GM23248 (cell line): Measurements from ENCODE around the gene GALNT17.

Experiments used
- EZH2 ChIP-seq: fragments of 200-600 bp; sonication (generic); IDR thresholded peaks from 2 replicates; pipeline ENCODE4 v1.6.1; 2018; ENCODE audit warnings: antibody characterized with exemption, mild to moderate bottlenecking; ENCODE audit not compliant: insufficient read depth, poor library complexity, severe bottlenecking
- EZH2phosphoT487 ChIP-seq: fragments of 200-600 bp; sonication (generic); IDR thresholded peaks from 2 replicates; pipeline ENCODE4 v1.6.1; 2018; ENCODE audit warnings: antibody characterized with exemption, moderate library complexity, mild to moderate bottlenecking, low read depth; ENCODE audit not compliant: insufficient read depth

GRCh38 chr7:71712653-71713180, 580.8 kb downstream of the GALNT17 start:
- TF ChIP-seq EZH2, result no peak
- no peak for TF ChIP-seq EZH2phosphoT487
